K562 (cell line): ENCODE results near the gene SYNM.

ENCODE experiments used
- CBX2 ChIP-seq: fragments of 200-600 bp; sonication (generic); IDR thresholded peaks from one replicate; pipeline ENCODE4 v1.6.1; 2012; ENCODE audit warnings: mild to moderate bottlenecking, low read length, inconsistent platforms; ENCODE audit not compliant: insufficient read depth, poor library complexity, severe bottlenecking
- KAT7 ChIP-seq: sonication (generic); formaldehyde crosslinking; IDR thresholded peaks from 2 replicates; pipeline ENCODE4 v1.8.0; 2022; ENCODE audit warnings: missing genetic modification reagents, mild to moderate bottlenecking, borderline replicate concordance
- MAFF ChIP-seq: IDR thresholded peaks from 2 replicates; pipeline ENCODE4 v1.6.1; 2012; ENCODE audit warnings: low read length, improper control_type of control experiment
- SIX5 ChIP-seq, 2 experiments: IDR thresholded peaks; 2 replicates each; pipeline ENCODE4 v1.6.1; 2011; ENCODE audit warnings: low read length in 2 of 2, borderline replicate concordance in 1 of 2, low read depth in 1 of 2, mild to moderate bottlenecking in 1 of 2, moderate library complexity in 1 of 2; ENCODE audit not compliant: insufficient read depth in 1 of 2
- ZNF408 ChIP-seq: fragments of 250-450 bp; sonication (Bioruptor Pico); IDR thresholded peaks from 2 replicates; pipeline ENCODE4 v1.4.0; 2020; ENCODE audit warnings: low read depth, mild to moderate bottlenecking, moderate library complexity

DNA sequence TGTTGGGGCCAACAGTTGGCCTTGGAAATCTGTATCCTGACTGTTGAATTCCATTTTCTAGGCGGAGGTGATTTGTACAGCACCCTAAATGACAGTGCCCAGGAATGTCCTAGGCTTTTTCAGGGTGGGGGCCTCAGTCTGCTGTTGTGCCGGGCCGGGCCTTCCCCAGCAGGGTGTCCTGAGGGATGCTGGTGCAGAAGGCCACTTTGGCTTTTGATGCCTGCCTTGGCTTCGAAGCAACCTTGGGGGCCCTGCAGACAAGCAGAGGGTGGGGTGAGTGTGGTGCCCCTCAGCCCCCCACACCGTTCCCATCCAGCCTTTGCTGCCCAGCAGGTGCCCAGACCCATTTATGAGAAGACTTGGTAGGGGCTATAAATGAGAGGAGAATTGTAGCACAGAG, 33.0 kb downstream of the SYNM start:
- TF ChIP-seq KAT7 (CRISPR knock-in tag) (no peak), SIX5 (IDR thresholded peaks at IDR 0.05; ENCODE audit: borderline replicate concordance in 1 of 2, insufficient read depth in 1 of 2, low read depth in 1 of 2, low read length in 2 of 2) (no peak), MAFF (no peak), ZNF408 (no peak), CBX2 (no peak)
